Left kidney (tissue), 1 donor: ENCODE measurements around the gene ODF4. TPM values are rescaled to one million over a fixed set of nuclear protein-coding genes. Genes with fewer than 3 reads are reported as not detected.

Experiments used
- polyA plus RNA-seq: library from polyadenylated mRNA; unstranded; fragments of 120-200 nt; gene quantifications from one replicate; pipeline ENCODE4 v1.2.1, GENCODE V29; 2013; ENCODE audit not compliant: insufficient read length

Gene ODF4
- polyA plus RNA-seq, 1 donor = not detected

Other genes starting within 250 kb of the ODF4 start
- gene ALOXE3, start 221.3 kb upstream of the ODF4 start, polyA plus RNA-seq = not detected
- gene HES7, start 215.7 kb upstream of the ODF4 start, polyA plus RNA-seq = not detected
- gene PER1, start 187.4 kb upstream of the ODF4 start, polyA plus RNA-seq = 22.9 TPM
- 120 TPM for gene VAMP2, start 176.9 kb upstream of the ODF4 start, polyA plus RNA-seq
- gene TMEM107, start 163.5 kb upstream of the ODF4 start, polyA plus RNA-seq = 26.9 TPM
- 2.8 TPM for gene BORCS6, start 149.7 kb upstream of the ODF4 start, polyA plus RNA-seq
- 49.9 TPM for gene AURKB, start 129.3 kb upstream of the ODF4 start, polyA plus RNA-seq
- gene CTC1, start 91.8 kb upstream of the ODF4 start, polyA plus RNA-seq = 40.1 TPM
- gene PFAS, start 90.6 kb upstream of the ODF4 start, polyA plus RNA-seq = 53.8 TPM
- 26.5 TPM for gene RANGRF, start 51.2 kb upstream of the ODF4 start, polyA plus RNA-seq
- gene SLC25A35, start 44.4 kb upstream of the ODF4 start, polyA plus RNA-seq = 4.4 TPM
- gene ARHGEF15, start 29.6 kb upstream of the ODF4 start, polyA plus RNA-seq = 19.9 TPM
- 2,681 TPM for gene RPL26, start 43.4 kb downstream of the ODF4 start, polyA plus RNA-seq
- 0.07 TPM for gene RNF222, start 58.0 kb downstream of the ODF4 start, polyA plus RNA-seq
- gene NDEL1, start 96.0 kb downstream of the ODF4 start, polyA plus RNA-seq = 57.3 TPM